ENCODE measurements around the gene PDSS1. TPM values are rescaled to one million over a fixed set of nuclear protein-coding genes. Genes with fewer than 3 reads are reported as not detected.
A peak's percentile ranks its signal among the peaks of the same experiment; 100 is the strongest.

Gene PDSS1
- total and polyA plus RNA-seq, 2 of the 13 experiments (the other 11 are each of a cell fraction or from before 2014, with no cell fraction given): 18.7 to 19.3 TPM

DNA sequence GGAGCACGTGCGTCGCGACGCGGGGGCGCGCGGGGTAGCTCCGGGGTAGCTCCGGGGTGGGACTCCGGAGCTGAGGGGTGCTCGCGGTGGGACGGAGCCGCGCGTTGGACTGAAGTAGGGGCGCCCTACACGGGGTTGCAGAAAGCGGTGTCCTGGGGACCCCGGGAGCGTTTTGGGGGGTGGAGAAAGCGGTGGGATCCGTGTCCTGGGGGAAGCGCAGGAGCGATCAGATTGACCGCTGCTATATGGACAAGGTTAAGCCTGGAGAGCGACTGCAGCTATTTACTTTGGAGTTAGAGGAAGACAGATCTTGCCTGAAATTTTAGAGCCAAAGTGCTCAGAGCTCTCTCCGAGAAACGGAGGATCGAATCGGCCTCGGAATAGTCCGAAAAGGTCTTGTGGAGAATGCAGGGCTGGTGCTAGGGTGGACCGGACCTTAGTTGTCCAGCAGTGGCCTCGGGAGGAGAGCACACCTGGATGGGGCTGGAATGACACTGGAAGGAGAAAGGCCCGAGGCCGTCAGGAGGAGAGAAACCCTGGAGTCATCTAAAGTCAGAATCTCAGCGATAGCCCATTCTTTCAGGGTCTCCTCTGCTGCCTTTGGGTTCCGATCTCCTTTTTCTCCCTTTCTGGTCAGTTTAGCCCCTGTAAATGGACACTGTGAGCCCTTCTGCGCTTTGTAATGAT lies 564 bp downstream of the PDSS1 start (continued):
- TF ChIP-seq ZNF326 (CRISPR knock-in tag; IDR thresholded peaks at IDR 0.05; ENCODE audit: borderline replicate concordance): no peak
- no peak for TF ChIP-seq GFI1 (CRISPR knock-in tag; IDR thresholded peaks at IDR 0.05; ENCODE audit: borderline replicate concordance)
- TF ChIP-seq ZNF235 (CRISPR knock-in tag; IDR thresholded peaks at IDR 0.05; ENCODE audit: borderline replicate concordance): no peak
- TF ChIP-seq, protein P1, sequence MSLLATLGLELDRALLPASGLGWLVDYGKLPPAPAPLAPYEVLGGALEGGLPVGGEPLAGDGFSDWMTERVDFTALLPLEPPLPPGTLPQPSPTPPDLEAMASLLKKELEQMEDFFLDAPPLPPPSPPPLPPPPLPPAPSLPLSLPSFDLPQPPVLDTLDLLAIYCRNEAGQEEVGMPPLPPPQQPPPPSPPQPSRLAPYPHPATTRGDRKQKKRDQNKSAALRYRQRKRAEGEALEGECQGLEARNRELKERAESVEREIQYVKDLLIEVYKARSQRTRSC (CRISPR knock-in tag; IDR thresholded peaks at IDR 0.05; ENCODE audit: low read depth): no peak
- TF ChIP-seq ETS1 (CRISPR knock-in tag; IDR thresholded peaks at IDR 0.05): no peak
- TF ChIP-seq MXD4 (CRISPR knock-in tag; IDR thresholded peaks at IDR 0.05): no peak
- TF ChIP-seq, protein P2, sequence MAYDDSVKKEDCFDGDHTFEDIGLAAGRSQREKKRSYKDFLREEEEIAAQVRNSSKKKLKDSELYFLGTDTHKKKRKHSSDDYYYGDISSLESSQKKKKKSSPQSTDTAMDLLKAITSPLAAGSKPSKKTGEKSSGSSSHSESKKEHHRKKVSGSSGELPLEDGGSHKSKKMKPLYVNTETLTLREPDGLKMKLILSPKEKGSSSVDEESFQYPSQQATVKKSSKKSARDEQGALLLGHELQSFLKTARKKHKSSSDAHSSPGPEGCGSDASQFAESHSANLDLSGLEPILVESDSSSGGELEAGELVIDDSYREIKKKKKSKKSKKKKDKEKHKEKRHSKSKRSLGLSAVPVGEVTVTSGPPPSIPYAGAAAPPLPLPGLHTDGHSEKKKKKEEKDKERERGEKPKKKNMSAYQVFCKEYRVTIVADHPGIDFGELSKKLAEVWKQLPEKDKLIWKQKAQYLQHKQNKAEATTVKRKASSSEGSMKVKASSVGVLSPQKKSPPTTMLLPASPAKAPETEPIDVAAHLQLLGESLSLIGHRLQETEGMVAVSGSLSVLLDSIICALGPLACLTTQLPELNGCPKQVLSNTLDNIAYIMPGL (CRISPR knock-in tag; IDR thresholded peaks at IDR 0.05; ENCODE audit: borderline replicate concordance in 1 of 2, low read depth in 1 of 2): no peak
- TF ChIP-seq ZNF296 (CRISPR knock-in tag; conservative IDR thresholded peaks at IDR 0.05): no peak
- no peak for TF ChIP-seq YY1 (IDR thresholded peaks at IDR 0.05; ENCODE audit: insufficient read depth, insufficient replicate concordance, low read depth, low read length)
- no peak for TF ChIP-seq RBM22 (optimal IDR thresholded peaks at IDR 0.05; ENCODE audit: low read length)
- no peak for TF ChIP-seq NAIF1 (CRISPR knock-in tag; IDR thresholded peaks at IDR 0.05; ENCODE audit: borderline replicate concordance)
- TF ChIP-seq TEAD3 (CRISPR knock-in tag; optimal IDR thresholded peaks at IDR 0.05; ENCODE audit: borderline replicate concordance): peak; percentile 26
- no peak for TF ChIP-seq ZNF101 (CRISPR knock-in tag; IDR thresholded peaks at IDR 0.05; ENCODE audit: borderline replicate concordance, low read depth)
- TF ChIP-seq HDAC1 (CRISPR knock-in tag; IDR thresholded peaks at IDR 0.05): 0 out of 2 replicates have a peak, but pooled peaks have one; percentile 69
- no peak for TF ChIP-seq STAT5B (CRISPR knock-in tag; IDR thresholded peaks at IDR 0.05)
- TF ChIP-seq ZNF850 (CRISPR knock-in tag; conservative IDR thresholded peaks at IDR 0.05): no peak
- TF ChIP-seq, protein P3, sequence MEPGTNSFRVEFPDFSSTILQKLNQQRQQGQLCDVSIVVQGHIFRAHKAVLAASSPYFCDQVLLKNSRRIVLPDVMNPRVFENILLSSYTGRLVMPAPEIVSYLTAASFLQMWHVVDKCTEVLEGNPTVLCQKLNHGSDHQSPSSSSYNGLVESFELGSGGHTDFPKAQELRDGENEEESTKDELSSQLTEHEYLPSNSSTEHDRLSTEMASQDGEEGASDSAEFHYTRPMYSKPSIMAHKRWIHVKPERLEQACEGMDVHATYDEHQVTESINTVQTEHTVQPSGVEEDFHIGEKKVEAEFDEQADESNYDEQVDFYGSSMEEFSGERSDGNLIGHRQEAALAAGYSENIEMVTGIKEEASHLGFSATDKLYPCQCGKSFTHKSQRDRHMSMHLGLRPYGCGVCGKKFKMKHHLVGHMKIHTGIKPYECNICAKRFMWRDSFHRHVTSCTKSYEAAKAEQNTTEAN (CRISPR knock-in tag; conservative IDR thresholded peaks at IDR 0.05): no peak
- TF ChIP-seq, protein P4, sequence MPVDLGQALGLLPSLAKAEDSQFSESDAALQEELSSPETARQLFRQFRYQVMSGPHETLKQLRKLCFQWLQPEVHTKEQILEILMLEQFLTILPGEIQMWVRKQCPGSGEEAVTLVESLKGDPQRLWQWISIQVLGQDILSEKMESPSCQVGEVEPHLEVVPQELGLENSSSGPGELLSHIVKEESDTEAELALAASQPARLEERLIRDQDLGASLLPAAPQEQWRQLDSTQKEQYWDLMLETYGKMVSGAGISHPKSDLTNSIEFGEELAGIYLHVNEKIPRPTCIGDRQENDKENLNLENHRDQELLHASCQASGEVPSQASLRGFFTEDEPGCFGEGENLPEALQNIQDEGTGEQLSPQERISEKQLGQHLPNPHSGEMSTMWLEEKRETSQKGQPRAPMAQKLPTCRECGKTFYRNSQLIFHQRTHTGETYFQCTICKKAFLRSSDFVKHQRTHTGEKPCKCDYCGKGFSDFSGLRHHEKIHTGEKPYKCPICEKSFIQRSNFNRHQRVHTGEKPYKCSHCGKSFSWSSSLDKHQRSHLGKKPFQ (CRISPR knock-in tag; IDR thresholded peaks at IDR 0.05; ENCODE audit: insufficient replicate concordance): no peak
- TF ChIP-seq RARG (CRISPR knock-in tag; IDR thresholded peaks at IDR 0.05; ENCODE audit: low read depth): no peak
- TF ChIP-seq THAP8 (CRISPR knock-in tag; IDR thresholded peaks at IDR 0.05; ENCODE audit: borderline replicate concordance): no peak
- no peak for TF ChIP-seq EHMT2 (IDR thresholded peaks at IDR 0.05; ENCODE audit: borderline replicate concordance, low read depth, low read length)
- no peak for TF ChIP-seq ZBTB8A (CRISPR knock-in tag; IDR thresholded peaks at IDR 0.05; ENCODE audit: borderline replicate concordance, low read depth)

All from HepG2 (cell line).